Effector memory CD4-positive, alpha-beta T cell (primary cell): ENCODE measurements around the gene RSPH10B.
"Not testable (repeated sequence)": the region's sequence is repeated elsewhere in the genome, so short reads cannot be mapped to it uniquely, and the experiment has no call there.

Experiments used
- DNase-seq, 3 donors: peaks; one replicate each; pipeline ENCODE4 v3.0.0-alpha.2; 2020
- H3K27ac ChIP-seq: 2 replicates; pipeline ENCODE4 v1.7.0; 2013; ENCODE audit warnings: mild to moderate bottlenecking, low read length, moderate library complexity; ENCODE audit not compliant: insufficient read depth, poor library complexity, severe bottlenecking
- H3K27me3 ChIP-seq: replicated peaks from 2 replicates; pipeline ENCODE4 v1.7.0; 2013; ENCODE audit warnings: mild to moderate bottlenecking, low read length; ENCODE audit not compliant: insufficient read depth, control insufficient read depth, poor library complexity, severe bottlenecking
- H3K36me3 ChIP-seq: 2 replicates; pipeline ENCODE4 v1.7.0; 2013; ENCODE audit warnings: mild to moderate bottlenecking, low read length, moderate library complexity; ENCODE audit not compliant: control insufficient read depth, insufficient read depth
- H3K4me1 ChIP-seq: 2 replicates; pipeline ENCODE4 v1.7.0; 2013; ENCODE audit warnings: low read length, mild to moderate bottlenecking; ENCODE audit not compliant: control insufficient read depth, insufficient read depth, poor library complexity, severe bottlenecking
- H3K4me3 ChIP-seq: 2 replicates; pipeline ENCODE4 v1.7.0; 2013; ENCODE audit warnings: low read length, low read depth, mild to moderate bottlenecking; ENCODE audit not compliant: insufficient read depth, poor library complexity, severe bottlenecking
- H3K9me3 ChIP-seq: 2 replicates; pipeline ENCODE4 v1.7.0; 2013; ENCODE audit warnings: mild to moderate bottlenecking, low read length, moderate library complexity; ENCODE audit not compliant: control insufficient read depth

The RSPH10B gene

GRCh38 chr7:5926263-5926870 is 44.1 kb downstream of the RSPH10B start:
- not testable (repeated sequence) for H3K4me3 ChIP-seq, H3K4me1 ChIP-seq, H3K27me3 ChIP-seq, DNase-seq, H3K27ac ChIP-seq, H3K9me3 ChIP-seq, H3K36me3 ChIP-seq

GRCh38 chr7:5924630-5925029 is 45.9 kb downstream of the RSPH10B start:
- H3K9me3 ChIP-seq, H3K36me3 ChIP-seq, DNase-seq, H3K4me3 ChIP-seq, H3K27me3 ChIP-seq, H3K4me1 ChIP-seq, H3K27ac ChIP-seq: not testable (repeated sequence)

- H3K27ac ChIP-seq, H3K4me1 ChIP-seq, H3K36me3 ChIP-seq, H3K27me3 ChIP-seq, H3K4me3 ChIP-seq, DNase-seq, H3K9me3 ChIP-seq: not testable (repeated sequence)
Measured at GRCh38 chr7:5924180-5924579, 46.3 kb downstream of the RSPH10B start.

GRCh38 chr7:5916529-5916928 is 54.0 kb downstream of the RSPH10B start:
- H3K9me3 ChIP-seq, H3K27me3 ChIP-seq, H3K27ac ChIP-seq, H3K4me3 ChIP-seq, H3K36me3 ChIP-seq, H3K4me1 ChIP-seq, DNase-seq: not testable (repeated sequence)

- H3K4me3 ChIP-seq, DNase-seq, H3K27ac ChIP-seq, H3K27me3 ChIP-seq, H3K9me3 ChIP-seq, H3K36me3 ChIP-seq, H3K4me1 ChIP-seq: not testable (repeated sequence)
Measured at GRCh38 chr7:5908835-5909234, 61.7 kb downstream of the RSPH10B start.

- not testable (repeated sequence) for H3K4me3 ChIP-seq, H3K9me3 ChIP-seq, H3K36me3 ChIP-seq, H3K4me1 ChIP-seq, H3K27ac ChIP-seq, H3K27me3 ChIP-seq, DNase-seq
Measured at GRCh38 chr7:5904726-5905125, 65.8 kb downstream of the RSPH10B start.

- not testable (repeated sequence) for H3K4me3 ChIP-seq, DNase-seq, H3K36me3 ChIP-seq, H3K4me1 ChIP-seq, H3K9me3 ChIP-seq, H3K27me3 ChIP-seq, H3K27ac ChIP-seq
Measured at GRCh38 chr7:5903002-5903401, 67.5 kb downstream of the RSPH10B start.

GRCh38 chr7:5898480-5899224 is 71.8 kb downstream of the RSPH10B start, which contains the start of gene CCZ1:
Gene CCZ1, plus strand, starts transcription at chr7:5898733. Its CDS starts 67 bp downstream, at chr7:5898800.
- DNase-seq: peak; percentile 41 to 64 (median 58)
- Histone ChIP-seq H3K27ac (peak within 1 kb of the TSS; percentile 45), H3K4me3 (peak within 1 kb of the TSS; percentile 25)
- H3K36me3 ChIP-seq, H3K27me3 ChIP-seq, H3K9me3 ChIP-seq, H3K4me1 ChIP-seq: not testable (repeated sequence)

- DNase-seq, H3K9me3 ChIP-seq, H3K27me3 ChIP-seq, H3K4me1 ChIP-seq, H3K27ac ChIP-seq, H3K4me3 ChIP-seq, H3K36me3 ChIP-seq: not testable (repeated sequence)
Measured at GRCh38 chr7:5897369-5897919, 73.0 kb downstream of the RSPH10B start.

GRCh38 chr7:5892498-5892897 is 78.0 kb downstream of the RSPH10B start:
- Histone ChIP-seq H3K27me3 (no peaks in the 10 kb centered on the region), H3K27ac (no peak overlapping the region), H3K4me1 (no peaks in the 10 kb centered on the region), H3K9me3 (no peaks in the 10 kb centered on the region), H3K36me3 (no peaks in the 10 kb centered on the region), H3K4me3 (no peak overlapping the region)
- no peak for DNase-seq
